CD14-positive monocyte (primary cell): ENCODE data around the gene FKBP6. TPM values are rescaled to one million over a fixed set of nuclear protein-coding genes. Genes with fewer than 3 reads are reported as not detected.

Experiments
- DNase-seq, 3 donors: peaks; one replicate each; pipeline ENCODE4 v3.0.0-alpha.2; 2011 to 2022
- H2AFZ ChIP-seq: 2 replicates; pipeline ENCODE4 v1.6.0; 2012; ENCODE audit warnings: mild to moderate bottlenecking, low read depth, low read length, inconsistent platforms; ENCODE audit not compliant: insufficient read depth, poor library complexity, severe bottlenecking
- H3K27ac ChIP-seq, 2 donors: 1 replicate in 1 of 2; 2 replicates in 1 of 2; pipeline ENCODE4 v1.5.1; 2012 to 2013; ENCODE audit warnings: low read length in 2 of 2, control low read depth in 1 of 2, inconsistent platforms in 1 of 2, low read depth in 1 of 2, mild to moderate bottlenecking in 1 of 2
- H3K27me3 ChIP-seq, 2 donors: one replicate each; pipeline versions ENCODE4 v1.6.0 to v1.6.1; 2011 to 2013; ENCODE audit warnings: low read length in 2 of 2; ENCODE audit not compliant: control insufficient read depth in 2 of 2, insufficient read depth in 2 of 2
- H3K36me3 ChIP-seq, 2 donors: replicated peaks in 1 of 2; 1 replicate in 1 of 2; 2 replicates in 1 of 2; pipeline versions ENCODE4 v1.5.1 to v1.6.1; 2012 to 2013; ENCODE audit warnings: low read length in 2 of 2, control low read depth in 1 of 2, inconsistent platforms in 1 of 2, mild to moderate bottlenecking in 1 of 2; ENCODE audit not compliant: insufficient read depth in 2 of 2, control insufficient read depth in 1 of 2
- H3K4me1 ChIP-seq, 2 donors: 1 replicate in 1 of 2; 2 replicates in 1 of 2; pipeline versions ENCODE4 v1.5.1 to v1.6.1; 2012 to 2013; ENCODE audit warnings: low read length in 2 of 2, control low read depth in 1 of 2, inconsistent platforms in 1 of 2, mild to moderate bottlenecking in 1 of 2, moderate library complexity in 1 of 2; ENCODE audit not compliant: insufficient read depth in 2 of 2, control insufficient read depth in 1 of 2
- H3K4me2 ChIP-seq: replicated peaks from 2 replicates; pipeline ENCODE3; 2012; ENCODE audit warnings: low read length, moderate library complexity, mild to moderate bottlenecking; ENCODE audit not compliant: poor library complexity, severe bottlenecking; ENCODE audit errors: extremely low read depth
- H3K4me3 ChIP-seq, 3 experiments: fragments of 200-600 bp in 1 of 3; sonication (generic) in 1 of 3; replicated peaks in 1 of 3; 1 replicate in 2 of 3; 2 replicates in 1 of 3; pipeline ENCODE4 v1.5.1; 2011 to 2013; ENCODE audit warnings: low read length in 3 of 3, mild to moderate bottlenecking in 3 of 3, control low read depth in 2 of 3, low read depth in 2 of 3, inconsistent platforms in 1 of 3, moderate library complexity in 1 of 3
- H3K79me2 ChIP-seq: 2 replicates; pipeline ENCODE4 v1.6.0; 2012; ENCODE audit warnings: mild to moderate bottlenecking, control low read depth, inconsistent platforms, low read length, moderate library complexity; ENCODE audit not compliant: insufficient read depth
- H3K9ac ChIP-seq: 2 replicates; pipeline ENCODE4 v1.6.0; 2017; ENCODE audit warnings: low read length, mild to moderate bottlenecking; ENCODE audit not compliant: insufficient read depth, poor library complexity, severe bottlenecking
- H3K9me3 ChIP-seq, 2 donors: replicated peaks in 1 of 2; 1 replicate in 1 of 2; 2 replicates in 1 of 2; pipeline versions ENCODE4 v1.5.1 to v1.6.1; 2012 to 2013; ENCODE audit warnings: low read length in 2 of 2, control low read depth in 1 of 2; ENCODE audit not compliant: control insufficient read depth in 1 of 2, insufficient read depth in 1 of 2
- H4K20me1 ChIP-seq: 2 replicates; pipeline ENCODE4 v1.6.0; 2012; ENCODE audit warnings: mild to moderate bottlenecking, low read length, control low read depth, moderate library complexity; ENCODE audit not compliant: insufficient read depth
- H3K27ac Mint-ChIP-seq, 7 donors: one replicate each; pipeline ENCODE4 v1.8.0; 2020; ENCODE audit warnings: mild to moderate bottlenecking in 7 of 7, mixed read lengths in 7 of 7, moderate library complexity in 6 of 7, inconsistent platforms in 2 of 7
- H3K27me3 Mint-ChIP-seq, 3 donors: one replicate each; pipeline ENCODE4 v1.8.0; 2021 to 2022; ENCODE audit warnings: low read depth in 3 of 3, mild to moderate bottlenecking in 3 of 3, mixed read lengths in 3 of 3, moderate library complexity in 3 of 3, inconsistent platforms in 1 of 3
- H3K36me3 Mint-ChIP-seq, 2 donors: one replicate each; pipeline ENCODE4 v1.8.0; 2020; ENCODE audit warnings: mixed read lengths in 2 of 2, inconsistent platforms in 1 of 2, mild to moderate bottlenecking in 1 of 2
- H3K4me1 Mint-ChIP-seq: one replicate; pipeline ENCODE4 v1.8.0; 2020; ENCODE audit warnings: mild to moderate bottlenecking, mixed read lengths
- H3K4me3 Mint-ChIP-seq, 2 donors: one replicate each; pipeline ENCODE4 v1.8.0; 2020; ENCODE audit warnings: mild to moderate bottlenecking in 2 of 2, mixed read lengths in 2 of 2, moderate library complexity in 1 of 2
- H3K9me3 Mint-ChIP-seq, 7 donors: one replicate each; pipeline ENCODE4 v1.8.0; 2020 to 2022; ENCODE audit warnings: mixed read lengths in 7 of 7, mild to moderate bottlenecking in 6 of 7, moderate library complexity in 6 of 7, inconsistent platforms in 2 of 7
- WGBS: methylation state at CpG from one replicate; pipeline ENCODE4 v1.1.5; 2013; ENCODE audit warnings: missing lambda C conversion rate; ENCODE audit not compliant: insufficient coverage; 5-methylcytosine and 5-hydroxymethylcytosine counted together
- intact Hi-C, 2 donors: fragments of 100-400 bp; cut with micrococcal nuclease; formaldehyde crosslinking; loops; one replicate each; pipeline versions ENCODE4 v1.15.0 to v1.15.1; 2023
- polyA plus RNA-seq, 3 donors: library from polyadenylated mRNA; depleted of rRNA in 1 of 3; unstranded in 2 of 3; stranded (reverse) in 1 of 3; fragments of 300-500 nt in 2 of 3; fragments of >200 nt in 1 of 3; fragmentation: Illumina TruSeq in 2 of 3; gene quantifications; 1 replicate in 2 of 3; 2 replicates in 1 of 3; pipeline ENCODE4 v1.2.3, GENCODE V29; 2012 to 2021
- TF ChIP-seq, protein P1 (sequence below): fragments of 200-600 bp; IDR thresholded peaks from one replicate; pipeline ENCODE4 v1.8.0; 2022; ENCODE audit warnings: antibody characterized with exemption, mild to moderate bottlenecking

The FKBP6 gene
- polyA plus RNA-seq, 3 donors, result 0.17 TPM; not detected in 2

DNA sequence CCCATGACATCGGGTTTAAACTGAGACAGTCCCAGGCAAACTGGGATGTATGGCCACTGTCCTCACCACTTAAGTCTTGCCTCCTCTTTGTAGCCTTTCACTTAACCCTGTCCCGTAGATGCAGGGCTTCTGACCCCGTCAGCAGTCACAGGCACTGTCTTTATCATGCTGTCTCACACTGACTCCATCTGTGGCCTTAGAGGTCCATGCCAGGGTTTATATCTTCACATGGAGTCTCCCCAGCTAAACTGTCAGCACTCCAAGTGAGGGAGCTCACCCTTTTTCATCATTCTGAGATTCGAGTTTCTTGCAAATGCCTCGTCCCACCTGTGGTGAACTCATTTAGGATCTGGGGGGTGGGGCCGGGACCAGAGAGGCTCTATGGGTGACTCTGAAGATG is 2.8 kb downstream of the FKBP6 start:
- H3K4me3 ChIP-seq, result no peak overlapping the region
- Mint-ChIP-seq H3K4me3 (no peak overlapping the region), H3K9me3 (peaks cover 0 to 3% (median 0%) of the 10 kb centered on the region in 7 donors), H3K27ac (no peak overlapping the region), H3K4me1 (peaks cover 2% of the 10 kb centered on the region), H3K27me3 (peaks cover 3 to 20% (median 7%) of the 10 kb centered on the region in 3 donors), H3K36me3 (no peaks in the 10 kb centered on the region)
- no peaks in the 10 kb centered on the region for H3K36me3 ChIP-seq
- intact Hi-C loops, result no loop called here
- no peak overlapping the region for H3K9ac ChIP-seq
- H3K27me3 ChIP-seq, result no peaks in the 10 kb centered on the region
- H3K79me2 ChIP-seq, result no peaks in the 10 kb centered on the region
- no peaks in the 10 kb centered on the region for H3K4me1 ChIP-seq
- WGBS, result 89% methylated on average over 6 of the region's 6 CpGs
- no peak for DNase-seq
- H3K27ac ChIP-seq, result no peak overlapping the region
- H4K20me1 ChIP-seq, result no peaks in the 10 kb centered on the region
- TF ChIP-seq, protein P1, sequence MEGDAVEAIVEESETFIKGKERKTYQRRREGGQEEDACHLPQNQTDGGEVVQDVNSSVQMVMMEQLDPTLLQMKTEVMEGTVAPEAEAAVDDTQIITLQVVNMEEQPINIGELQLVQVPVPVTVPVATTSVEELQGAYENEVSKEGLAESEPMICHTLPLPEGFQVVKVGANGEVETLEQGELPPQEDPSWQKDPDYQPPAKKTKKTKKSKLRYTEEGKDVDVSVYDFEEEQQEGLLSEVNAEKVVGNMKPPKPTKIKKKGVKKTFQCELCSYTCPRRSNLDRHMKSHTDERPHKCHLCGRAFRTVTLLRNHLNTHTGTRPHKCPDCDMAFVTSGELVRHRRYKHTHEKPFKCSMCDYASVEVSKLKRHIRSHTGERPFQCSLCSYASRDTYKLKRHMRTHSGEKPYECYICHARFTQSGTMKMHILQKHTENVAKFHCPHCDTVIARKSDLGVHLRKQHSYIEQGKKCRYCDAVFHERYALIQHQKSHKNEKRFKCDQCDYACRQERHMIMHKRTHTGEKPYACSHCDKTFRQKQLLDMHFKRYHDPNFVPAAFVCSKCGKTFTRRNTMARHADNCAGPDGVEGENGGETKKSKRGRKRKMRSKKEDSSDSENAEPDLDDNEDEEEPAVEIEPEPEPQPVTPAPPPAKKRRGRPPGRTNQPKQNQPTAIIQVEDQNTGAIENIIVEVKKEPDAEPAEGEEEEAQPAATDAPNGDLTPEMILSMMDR, result no peak
- H3K4me2 ChIP-seq, result no peak overlapping the region
- no peaks in the 10 kb centered on the region for H3K9me3 ChIP-seq
- H2AFZ ChIP-seq, result no peak overlapping the region

DNA sequence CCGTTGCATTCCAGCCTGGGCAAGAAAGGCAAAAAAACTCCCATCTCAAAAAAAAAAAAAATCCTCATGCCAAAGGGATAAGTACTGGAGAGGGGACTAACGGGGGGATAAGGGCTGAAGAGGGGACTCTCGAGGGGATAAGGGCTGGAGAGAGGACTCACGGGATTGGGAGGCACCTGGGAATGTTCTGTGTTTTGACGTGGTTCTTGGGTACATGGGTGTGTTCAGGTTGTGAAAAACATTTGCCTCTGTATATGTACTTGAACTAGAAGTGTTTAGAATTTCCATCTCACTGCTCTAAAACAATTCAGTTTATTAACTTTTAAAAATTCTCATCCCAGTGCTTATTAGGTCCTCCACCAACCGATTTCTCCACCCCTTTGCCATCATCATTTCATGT is 4.5 kb downstream of the FKBP6 start:
- Histone ChIP-seq H3K9ac (no peak overlapping the region), H3K4me1 (no peaks in the 10 kb centered on the region), H4K20me1 (no peaks in the 10 kb centered on the region), H3K4me3 (no peak overlapping the region), H3K79me2 (no peaks in the 10 kb centered on the region), H3K4me2 (no peak overlapping the region), H2AFZ (no peak overlapping the region), H3K27ac (no peak overlapping the region), H3K27me3 (no peaks in the 10 kb centered on the region), H3K36me3 (no peaks in the 10 kb centered on the region), H3K9me3 (no peaks in the 10 kb centered on the region)
- H3K27ac Mint-ChIP-seq, result no peak overlapping the region
- peaks cover 2% of the 10 kb centered on the region for H3K4me1 Mint-ChIP-seq
- peaks cover 3 to 20% (median 4%) of the 10 kb centered on the region in 3 donors for H3K27me3 Mint-ChIP-seq
- H3K36me3 Mint-ChIP-seq, result no peaks in the 10 kb centered on the region
- H3K9me3 Mint-ChIP-seq, result peaks cover 0 to 3% (median 0%) of the 10 kb centered on the region in 7 donors
- no peak overlapping the region for H3K4me3 Mint-ChIP-seq
- intact Hi-C loops, result no loop called here
- WGBS, result 94% methylated on average over 3 of the region's 6 CpGs
- TF ChIP-seq, protein P1, result no peak
- DNase-seq, result no peak
